SH-SY5Y (cell line): ENCODE measurements around the gene TXNRD1.

Source experiments
- GATA2 ChIP-seq: IDR thresholded peaks from 2 replicates; pipeline ENCODE4 v1.6.1; 2011; ENCODE audit warnings: mild to moderate bottlenecking, low read depth, low read length
- GATA3 ChIP-seq: IDR thresholded peaks from 2 replicates; pipeline ENCODE4 v1.6.1; 2011; ENCODE audit warnings: low read depth, mild to moderate bottlenecking, low read length, moderate library complexity

- no peak for TF ChIP-seq GATA2
- TF ChIP-seq GATA3 = no peak
Measured at GRCh38 chr12:104316936-104317335, 101.4 kb downstream of the TXNRD1 start.
